Sciatic nerve (tissue), 2 donors: ENCODE measurements around the gene F7. TPM values are rescaled to one million over a fixed set of nuclear protein-coding genes. Genes with fewer than 3 reads are reported as not detected.

Experiments used
- ATAC-seq: fragments of 200-7000 bp; cut with Tn5 transposase; one replicate; pipeline ENCODE4 v1.9.1; 2020; ENCODE audit warnings: mild to moderate bottlenecking, moderate library complexity
- DNase-seq: peaks from one replicate; pipeline ENCODE4 v3.0.0-alpha.2; 2020; ENCODE audit warnings: low spot score
- intact Hi-C: fragments of 100-400 bp; cut with DNase I; formaldehyde crosslinking; loops from one replicate; pipeline ENCODE4 v1.14.2; 2022
- total RNA-seq: library from RNA; stranded (reverse); fragmentation: NEBNext Ultra II Directional; extraction: Animal tissue kit (Norgen Biotek cat#: 25700); gene quantifications from one replicate; pipeline ENCODE4 v1.2.1, GENCODE V29; 2021
- donor health status: DM: no; HTN: no; CAD: no.
- donor health status: DM: no; HTN: no; CAD: no.

Gene F7
- total RNA-seq, 1 donor from 2014 or later, result 0.27 TPM

DNA sequence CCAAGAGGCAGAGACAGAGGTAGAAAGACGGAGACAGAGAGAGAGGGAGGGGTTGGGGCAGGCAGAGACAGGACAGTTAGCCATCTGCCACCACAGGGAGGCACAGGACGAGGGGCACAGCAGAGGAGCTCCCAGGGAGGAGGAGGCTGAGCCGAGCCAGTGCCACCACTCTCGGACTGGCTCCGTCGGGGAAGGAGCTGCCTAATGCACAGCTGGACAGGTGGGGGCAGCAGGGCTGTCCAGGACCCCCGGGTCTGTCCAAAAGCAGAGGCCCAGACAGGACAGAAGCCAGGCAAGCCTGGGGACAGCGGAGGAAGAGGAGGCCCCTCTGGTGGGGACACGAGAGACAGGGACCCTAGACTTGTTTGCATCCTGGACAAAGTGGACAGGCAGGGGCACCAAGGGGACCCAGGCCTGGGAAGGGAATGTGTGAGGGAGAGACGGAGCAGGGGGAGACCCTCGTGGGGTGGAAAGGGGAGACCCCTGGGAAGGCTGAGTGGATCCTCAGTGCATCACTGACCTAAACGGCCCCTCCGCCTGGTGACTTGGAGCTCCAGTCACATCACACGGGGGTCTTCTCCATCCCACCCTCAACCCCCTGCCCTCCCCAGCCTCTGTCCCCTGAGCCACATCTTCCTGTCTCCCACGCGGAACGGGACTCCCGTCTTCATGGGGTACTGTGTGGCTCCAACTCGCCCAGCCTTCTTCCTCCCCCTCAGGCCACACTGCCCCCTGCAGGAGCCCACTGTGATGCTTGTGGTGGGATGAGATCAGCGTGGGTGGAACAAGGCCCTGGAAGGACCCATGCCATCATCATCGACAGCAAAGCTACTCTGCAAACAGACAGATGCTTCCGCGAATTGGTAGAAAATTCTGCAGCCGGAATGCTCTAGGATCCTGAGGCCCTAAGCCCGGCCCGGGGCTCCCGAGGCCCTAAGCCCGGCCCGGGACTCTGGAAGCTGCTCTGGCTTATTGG, 17.9 kb downstream of the F7 start:
- intact Hi-C loops, result no loop called here
- peak; percentile 50 for DNase-seq
- peak; percentile 15 for ATAC-seq

DNA sequence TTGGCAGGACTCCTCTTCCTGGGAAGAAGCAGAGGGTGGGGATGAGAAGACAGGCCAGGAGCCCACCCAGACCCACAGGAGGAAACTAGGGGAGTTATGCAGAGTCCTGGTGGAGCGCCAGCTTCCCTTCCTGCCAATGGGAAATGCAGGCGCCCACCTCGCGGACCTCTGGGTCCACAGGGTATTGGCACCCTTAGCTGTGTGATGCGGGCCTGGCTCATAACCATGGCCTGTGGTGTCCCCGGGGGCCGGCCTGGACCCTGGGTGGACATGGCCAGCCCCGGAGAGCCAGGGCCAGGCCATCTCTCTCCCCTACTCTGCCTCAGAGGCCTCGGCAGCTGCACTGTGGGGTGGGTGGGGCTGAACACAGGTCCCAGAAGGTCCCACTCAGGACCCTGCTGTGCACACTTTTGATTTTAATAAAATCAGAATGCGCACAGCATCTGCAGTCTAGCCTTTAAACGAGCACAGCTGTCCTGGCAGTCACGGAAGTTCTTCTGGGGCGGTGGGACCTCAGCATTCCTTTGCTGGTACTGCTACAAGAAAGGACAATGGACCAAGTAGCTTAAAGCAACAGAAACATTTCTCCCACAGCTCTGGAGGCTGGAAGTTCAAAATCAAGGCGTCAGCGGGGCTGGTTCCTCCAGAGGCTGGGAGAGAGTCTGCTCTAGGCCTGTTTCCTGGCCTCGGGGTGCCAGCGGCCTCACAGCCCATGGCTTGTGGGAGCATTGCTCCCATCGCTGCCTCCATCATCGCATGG, 18.8 kb downstream of the F7 start:
- peak; percentile 37 for DNase-seq

DNA sequence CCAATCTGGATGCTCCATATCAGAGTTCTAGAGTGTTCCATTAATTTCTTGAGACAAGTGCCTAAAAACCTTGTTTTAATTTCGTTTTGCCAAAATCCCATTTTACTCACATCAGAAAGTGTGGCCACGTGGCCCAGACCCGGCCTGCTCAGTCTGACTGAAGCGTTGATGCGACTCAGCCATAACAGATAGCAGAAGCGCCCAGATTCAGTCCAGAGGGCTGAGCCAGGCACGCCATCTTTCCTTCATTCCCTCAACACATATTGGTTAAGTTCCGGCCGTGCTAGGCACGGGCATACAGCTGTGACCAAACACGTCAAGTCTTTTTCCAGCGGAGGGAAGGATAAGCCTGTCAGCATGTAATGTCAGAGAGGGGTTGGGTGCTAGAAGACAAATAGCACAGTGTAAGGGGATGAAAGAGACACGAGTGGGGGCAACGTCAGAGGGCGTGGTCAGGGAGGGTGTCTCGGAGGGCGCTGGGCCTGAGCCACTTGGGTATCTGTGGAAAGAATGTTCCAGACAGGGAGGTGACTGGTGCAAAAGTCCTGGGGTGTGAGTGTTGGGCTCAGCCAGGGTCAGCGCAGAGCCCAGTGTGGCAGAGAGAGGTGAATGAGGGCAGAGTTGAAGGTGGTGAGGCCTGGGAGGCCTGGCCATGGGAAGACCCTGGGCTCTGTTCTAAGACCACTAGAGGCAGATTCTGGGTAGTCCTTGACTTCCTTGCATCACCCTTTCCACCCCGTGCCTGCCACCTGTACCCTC, 20.1 kb downstream of the F7 start:
- DNase-seq (peak; percentile 35), ATAC-seq (no peak)

More for the DNA sequence above, 18.8 kb downstream of the F7 start:
- ATAC-seq, result no peak
- intact Hi-C loops, result no loop called here

DNA sequence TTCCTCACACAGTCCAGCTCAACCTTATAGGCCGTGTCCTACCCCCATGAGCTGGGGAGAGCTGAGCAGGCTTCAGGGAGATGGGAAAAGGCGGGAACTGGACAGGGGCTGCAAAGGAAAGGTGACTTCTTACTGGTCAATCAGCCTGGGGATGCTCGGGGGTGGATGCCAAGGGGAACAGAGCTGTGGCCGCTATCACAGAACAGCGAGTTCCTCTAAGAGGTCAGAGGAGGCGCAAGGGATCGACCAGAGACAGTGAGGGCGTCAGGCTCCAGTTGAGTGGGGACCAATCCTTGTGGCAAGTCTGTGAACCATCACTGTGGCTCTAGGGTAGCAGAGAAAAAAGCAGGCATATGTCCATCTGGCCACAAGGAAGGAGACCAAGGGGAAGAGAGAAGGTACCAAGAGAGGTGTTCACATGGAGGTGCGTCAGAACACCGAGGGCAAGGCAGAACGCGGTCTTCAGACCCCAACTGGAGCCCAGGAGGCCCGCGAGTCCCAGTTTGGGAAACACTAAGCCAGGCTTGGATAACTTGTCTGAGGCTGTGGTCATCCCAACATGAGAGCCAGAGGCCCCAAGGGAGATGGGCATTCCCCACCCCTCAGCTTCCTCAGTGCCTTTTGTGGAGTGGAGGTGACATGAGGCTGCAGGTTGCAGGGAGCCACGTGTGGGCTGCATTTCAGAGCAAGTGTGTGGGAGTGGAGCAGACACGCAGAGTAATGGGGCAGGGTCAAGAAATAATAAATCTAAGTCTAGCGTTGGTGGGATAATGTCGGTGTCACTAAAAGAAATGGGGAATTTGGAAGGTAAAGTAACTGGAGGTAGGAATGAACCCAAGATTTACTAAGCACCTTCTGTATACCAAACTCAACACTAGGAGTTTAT, 20.9 kb downstream of the F7 start:
- intact Hi-C loops, result no loop called here
- ATAC-seq, result no peak
- peak; percentile 32 for DNase-seq

More for the DNA sequence above, 20.1 kb downstream of the F7 start:
- intact Hi-C loops, result no loop called here

DNA sequence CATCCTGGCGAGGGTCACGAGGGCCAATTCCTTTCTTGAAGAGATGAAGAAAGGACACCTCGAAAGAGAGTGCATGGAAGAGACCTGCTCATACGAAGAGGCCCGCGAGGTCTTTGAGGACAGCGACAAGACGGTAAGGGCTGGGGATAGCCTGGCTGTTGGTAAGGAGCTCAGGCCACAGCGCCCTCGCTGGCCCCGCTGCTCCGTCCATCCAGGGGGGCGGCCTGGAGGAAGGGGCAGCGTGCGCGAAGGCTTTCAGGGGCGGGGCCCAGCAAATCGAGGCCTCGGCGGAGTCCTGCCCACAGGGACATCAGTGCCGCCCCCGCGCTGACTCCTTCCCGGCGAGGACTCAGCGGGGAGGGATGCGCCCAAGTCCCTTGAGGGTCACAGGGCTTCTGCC, 23.9 kb downstream of the F7 start:
- ATAC-seq (peak; percentile 15), DNase-seq (peak; percentile 56)
- intact Hi-C loops, result no loop called here

DNA sequence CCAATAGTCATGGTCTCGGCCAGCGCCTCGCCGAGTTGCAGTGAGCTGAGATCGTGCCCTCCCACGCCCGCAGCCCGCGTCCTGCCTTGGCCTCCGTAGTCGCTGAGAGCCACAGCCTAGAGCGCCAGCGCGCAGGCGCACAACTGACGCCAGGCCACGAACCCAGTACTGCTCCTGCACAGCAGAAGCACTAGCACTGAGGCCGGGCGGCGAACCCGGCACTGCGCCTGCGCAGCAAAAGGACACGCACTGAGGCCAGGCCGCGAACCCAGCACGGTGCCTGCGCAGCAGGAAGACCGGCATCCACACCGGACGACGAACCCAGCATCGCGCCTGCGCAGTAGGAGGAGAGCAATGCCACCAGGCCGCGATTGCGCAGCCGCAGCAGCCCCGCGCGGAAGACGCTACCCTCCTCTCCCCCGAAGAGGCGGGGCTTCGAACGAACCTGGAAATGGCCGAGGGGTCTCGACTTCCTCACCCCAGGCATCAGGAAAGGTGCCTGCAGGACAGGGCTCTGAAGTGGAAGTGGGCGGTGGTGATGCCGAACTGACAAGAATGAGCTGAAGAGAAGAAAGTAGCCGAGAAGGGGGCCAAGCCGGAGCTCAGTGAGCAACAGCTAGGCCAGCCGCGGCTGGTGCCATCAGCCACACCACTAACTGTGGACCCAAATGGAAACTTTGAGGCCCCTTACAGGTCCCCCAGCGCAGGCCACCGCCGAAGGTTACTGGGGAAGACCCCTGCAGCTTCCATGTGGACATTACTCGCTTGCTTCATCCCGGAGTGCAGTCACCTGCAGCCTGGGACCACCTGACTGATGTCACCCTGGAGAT, 24.5 kb downstream of the F7 start:
- DNase-seq (peak; percentile 58), ATAC-seq (peak; percentile 65)
- intact Hi-C loops, result no loop called here

DNA sequence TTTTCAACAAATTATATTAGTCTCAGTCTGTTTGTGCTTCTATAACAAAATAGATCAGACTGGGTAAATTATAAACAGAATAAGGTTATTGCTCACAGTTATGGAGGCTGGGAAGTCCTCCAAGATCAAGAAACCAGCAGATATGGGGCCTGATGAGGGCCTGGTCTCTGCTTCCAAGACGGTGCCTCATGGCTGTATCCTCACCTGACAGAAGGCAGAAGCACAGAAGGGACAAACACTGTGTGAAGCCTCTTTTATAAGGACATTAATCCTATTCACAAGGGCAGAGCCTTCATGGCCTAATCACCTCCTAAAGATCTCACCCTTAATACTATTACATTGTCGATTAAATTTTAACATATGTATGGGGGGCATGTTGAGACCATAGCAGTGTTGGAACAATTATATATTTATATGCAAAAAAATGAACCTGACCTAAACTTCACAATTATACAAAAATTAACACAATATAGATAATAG, 29.7 kb downstream of the F7 start:
- intact Hi-C loops, result no loop called here
- ATAC-seq, result no peak
- no peak for DNase-seq

DNA sequence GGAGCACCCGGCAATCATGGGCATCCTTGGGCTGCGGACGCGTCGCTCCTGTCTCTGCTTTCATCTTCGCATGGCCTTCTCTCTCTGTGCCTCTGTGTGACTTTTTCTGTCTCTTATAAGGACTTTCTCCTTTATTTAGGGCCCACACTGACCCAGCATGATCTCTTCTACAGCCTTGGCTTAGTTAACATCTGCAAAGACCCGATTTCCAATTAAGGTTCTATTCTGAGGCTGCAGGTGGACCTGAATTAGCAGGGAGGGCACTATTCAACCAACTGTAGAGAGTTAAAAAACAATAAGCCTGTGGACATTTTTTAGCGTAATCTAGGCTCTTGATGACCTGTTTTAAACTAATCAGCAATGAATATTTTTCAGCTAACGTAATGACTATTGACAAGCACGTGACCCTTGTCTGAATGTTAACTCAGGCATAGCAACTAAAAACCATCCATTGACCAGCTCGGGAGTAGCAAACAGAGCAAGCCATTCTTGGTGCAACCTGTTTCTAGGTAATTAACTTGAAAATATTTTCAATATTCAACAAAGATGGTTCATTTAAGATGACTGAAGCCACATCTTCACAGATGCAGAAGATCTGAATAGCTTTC, 32.2 kb downstream of the F7 start:
- DNase-seq (no peak), ATAC-seq (no peak)
- intact Hi-C loops, result no loop called here

DNA sequence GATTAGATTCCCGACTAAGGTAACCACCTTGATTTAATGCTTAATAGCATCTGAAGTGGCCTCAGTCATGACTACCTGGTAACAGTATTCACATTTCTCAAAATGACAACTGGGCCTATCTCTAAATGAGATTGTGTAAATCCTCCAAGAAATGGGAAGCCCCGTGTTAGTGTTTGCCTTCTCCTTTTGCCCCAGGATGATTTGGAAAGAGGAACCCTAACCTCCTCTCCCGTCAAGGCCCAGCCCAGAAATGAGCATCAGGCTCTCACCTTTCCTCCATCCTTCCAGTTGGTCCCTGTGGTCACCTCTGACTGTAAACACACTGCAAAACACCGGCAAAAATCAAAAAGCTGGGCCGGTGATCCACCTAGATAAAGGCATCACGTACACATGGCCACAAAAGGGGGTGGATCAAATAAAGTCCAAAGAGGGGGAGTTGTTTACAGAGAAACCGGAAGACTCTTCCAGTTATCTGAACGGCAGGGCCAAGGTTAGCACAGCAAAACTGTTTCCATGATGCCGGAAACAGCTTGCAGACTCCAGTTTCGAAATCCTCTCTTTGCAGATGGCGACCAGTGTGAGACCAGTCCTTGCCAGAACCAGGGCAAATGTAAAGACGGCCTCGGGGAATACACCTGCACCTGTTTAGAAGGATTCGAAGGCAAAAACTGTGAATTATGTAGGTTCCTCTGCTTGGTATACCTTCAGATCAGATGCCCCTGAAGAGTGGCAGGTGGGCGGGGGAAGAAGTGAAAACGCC, 33.4 kb downstream of the F7 start:
- no peak for DNase-seq
- no peak for ATAC-seq
- intact Hi-C loops, result no loop called here

DNA sequence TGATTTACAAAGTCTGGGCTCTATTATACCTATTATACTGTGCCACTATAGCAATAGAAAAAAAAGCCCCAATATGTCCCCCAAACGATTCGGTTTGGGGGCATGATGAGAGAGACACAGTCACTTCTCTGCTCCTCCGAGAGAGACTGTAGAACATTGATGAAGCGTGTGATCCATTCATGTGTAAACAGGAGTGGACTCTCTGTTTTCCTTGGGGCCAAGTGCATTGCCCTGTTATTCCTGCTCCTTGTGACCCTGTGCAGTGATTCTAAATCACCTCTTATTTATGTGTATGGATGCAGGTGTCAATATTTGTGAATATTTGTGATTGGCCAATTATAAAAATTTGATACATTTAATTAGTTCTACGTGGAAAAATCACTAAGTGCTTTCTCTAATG, 34.0 kb downstream of the F7 start:
- ATAC-seq (no peak), DNase-seq (no peak)
- intact Hi-C loops, result no loop called here

DNA sequence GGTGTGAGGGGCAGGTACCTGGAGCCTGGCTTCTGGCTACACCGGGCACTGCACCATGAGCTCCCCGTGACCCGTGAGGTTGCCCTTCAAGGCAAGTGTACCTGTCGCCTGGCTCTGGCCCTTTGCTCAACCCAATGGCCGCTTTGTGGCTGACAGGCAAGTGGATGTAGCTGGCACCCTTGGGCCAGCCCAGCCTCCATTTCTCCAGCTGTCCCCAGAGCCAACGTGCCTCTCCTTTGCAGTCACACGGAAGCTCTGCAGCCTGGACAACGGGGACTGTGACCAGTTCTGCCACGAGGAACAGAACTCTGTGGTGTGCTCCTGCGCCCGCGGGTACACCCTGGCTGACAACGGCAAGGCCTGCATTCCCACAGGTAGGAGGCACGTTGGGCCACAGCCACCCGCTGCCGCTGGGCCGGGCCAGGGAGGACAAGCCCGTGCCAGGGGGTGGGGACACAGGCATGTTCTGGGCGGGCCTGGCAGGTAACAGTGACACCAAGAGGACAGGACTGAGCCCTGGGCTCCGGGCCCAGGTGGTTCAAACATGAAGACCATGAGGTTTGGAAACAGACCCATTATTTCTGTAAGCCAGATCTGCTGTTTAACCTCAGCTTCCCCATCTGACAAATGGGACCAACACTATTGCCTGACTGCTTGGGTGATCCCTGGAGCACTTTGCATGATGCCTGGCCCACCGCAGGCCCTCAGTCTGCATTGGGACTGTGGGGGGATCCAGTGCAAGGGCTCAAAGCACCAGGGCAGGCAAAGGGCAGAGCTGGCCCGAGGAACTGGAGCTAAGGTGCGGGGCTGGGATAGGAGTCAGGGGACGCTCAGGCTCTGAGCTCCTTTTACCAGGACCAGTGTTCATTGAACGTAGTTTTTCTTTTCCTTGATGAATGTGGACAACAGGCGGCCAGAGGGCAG, 35.3 kb downstream of the F7 start:
- intact Hi-C loops, result no loop called here
- ATAC-seq (no peak), DNase-seq (no peak)

DNA sequence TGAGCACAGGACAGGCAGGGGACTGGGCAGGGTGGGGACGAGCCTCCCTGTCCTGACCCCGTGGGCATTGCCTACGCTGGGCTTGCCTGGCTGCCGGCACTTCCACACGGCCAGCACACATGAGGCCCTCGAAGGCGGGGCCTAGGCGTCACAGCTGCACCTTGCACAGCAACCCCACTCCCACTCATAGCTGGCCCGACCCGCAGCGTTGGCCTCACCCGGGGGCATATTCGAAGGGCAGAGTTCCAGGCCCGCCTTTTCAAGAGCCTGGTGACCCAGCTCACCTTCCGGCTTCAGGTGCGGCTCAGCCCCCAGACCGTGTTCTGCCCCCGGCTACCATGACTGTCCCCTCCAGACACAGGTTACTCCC, 36.0 kb downstream of the F7 start:
- intact Hi-C loops, result no loop called here
- DNase-seq (peak; percentile 55), ATAC-seq (peak; percentile 24)

DNA sequence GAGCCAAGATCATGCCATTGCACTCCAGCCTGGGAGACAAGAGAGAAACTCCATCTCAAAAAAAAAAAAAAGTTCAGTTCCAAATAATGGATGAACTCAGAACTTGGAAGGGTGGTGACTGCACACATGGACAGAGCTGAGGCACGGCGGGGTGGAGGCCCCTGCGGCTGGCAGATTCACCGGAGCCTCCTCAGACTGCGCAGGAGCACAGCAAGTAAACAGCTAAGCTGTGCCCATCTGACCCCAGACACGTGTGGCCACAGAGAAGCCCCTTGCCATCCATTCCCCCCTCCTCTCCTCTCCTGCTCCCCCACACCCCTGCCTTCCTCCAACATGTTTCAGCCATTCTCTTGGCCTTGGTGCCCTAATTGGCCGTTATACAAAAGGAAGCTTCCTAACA, 37.3 kb downstream of the F7 start:
- DNase-seq (no peak), ATAC-seq (no peak)
- intact Hi-C loops, result no loop called here

DNA sequence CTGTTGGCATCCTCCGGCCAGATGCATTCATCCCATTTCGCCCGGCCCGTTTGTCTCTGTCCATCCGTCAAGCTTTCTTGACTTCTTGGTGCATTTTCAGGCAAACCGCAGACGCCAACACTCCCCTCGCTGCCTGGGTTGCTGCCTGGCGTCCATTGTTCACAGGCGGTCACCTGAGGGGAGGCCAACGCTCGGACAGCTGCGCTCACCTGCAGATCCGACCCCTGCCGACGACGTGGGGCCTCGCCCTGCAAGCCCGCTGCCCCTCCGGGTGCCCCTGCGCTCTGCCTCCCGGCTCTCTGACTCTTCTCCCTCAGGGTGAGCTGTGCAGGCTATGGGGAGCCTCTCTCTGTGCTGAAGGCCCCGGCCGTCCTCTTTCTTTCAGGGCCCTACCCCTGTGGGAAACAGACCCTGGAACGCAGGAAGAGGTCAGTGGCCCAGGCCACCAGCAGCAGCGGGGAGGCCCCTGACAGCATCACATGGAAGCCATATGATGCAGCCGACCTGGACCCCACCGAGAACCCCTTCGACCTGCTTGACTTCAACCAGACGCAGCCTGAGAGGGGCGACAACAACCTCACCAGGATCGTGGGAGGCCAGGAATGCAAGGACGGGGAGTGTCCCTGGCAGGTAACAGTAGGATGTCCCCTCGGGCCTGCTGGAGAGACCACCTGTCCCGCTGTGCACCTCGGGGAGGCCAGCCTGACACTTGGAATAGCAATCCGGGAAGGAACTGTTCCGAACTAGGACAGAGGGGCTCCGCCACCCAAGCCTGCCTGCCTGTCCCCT, 38.1 kb downstream of the F7 start:
- ATAC-seq (no peak), DNase-seq (peak; percentile 48)
- intact Hi-C loops, result no loop called here

DNA sequence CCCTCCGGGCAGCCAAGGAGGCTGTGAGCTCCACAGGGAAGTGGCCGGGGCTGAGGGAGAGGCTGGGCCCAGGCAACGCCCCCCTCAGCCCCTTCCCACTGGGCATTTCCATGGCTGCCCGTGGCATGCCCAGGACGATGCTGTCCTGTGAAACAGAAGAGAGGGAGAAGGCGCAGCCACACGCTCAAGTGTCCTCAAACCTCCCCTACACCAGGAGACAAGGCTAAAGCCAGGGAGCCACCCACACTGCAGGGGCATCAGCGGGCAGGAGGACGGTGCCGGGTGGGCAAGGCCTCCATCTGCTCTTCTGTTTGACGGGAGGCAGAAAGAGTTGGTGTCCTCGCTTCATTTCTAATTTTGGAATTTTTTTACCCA, 38.7 kb downstream of the F7 start:
- ATAC-seq, result no peak
- intact Hi-C loops, result no loop called here
- DNase-seq, result no peak
